BJ (cell line): ENCODE results near the gene CARD14. TPM values are rescaled to one million over a fixed set of nuclear protein-coding genes. Genes with fewer than 3 reads are reported as not detected.

Experiments
- CTCF ChIA-PET: fragments of 350-600 bp; formaldehyde crosslinking; extraction: SDS; loops from one replicate; lab custom pipeline; 2021; ENCODE audit warnings: antibody characterized with exemption, inconsistent platforms; lab: Yijun Ruan, JAX
- POLR2A ChIA-PET: fragments of 300-600 bp; sonication (Branson Sonifier 250); formaldehyde crosslinking; extraction: SDS; loops from one replicate; lab custom pipeline; 2021; ENCODE audit warnings: antibody characterized with exemption; lab: Charles Lee
- DNase-seq: peaks from one replicate; pipeline ENCODE4 v3.0.0-alpha.2; 2011; ENCODE audit warnings: low read depth
- H3K27me3 ChIP-seq: 2 replicates; pipeline ENCODE4 v1.6.0; 2011; ENCODE audit warnings: low read length; ENCODE audit not compliant: control insufficient read depth, insufficient read depth
- H3K36me3 ChIP-seq: 2 replicates; pipeline ENCODE4 v1.5.1; 2011; ENCODE audit warnings: low read length; ENCODE audit not compliant: control insufficient read depth, insufficient read depth
- H3K4me3 ChIP-seq: 2 replicates; pipeline ENCODE4 v1.5.1; 2011; ENCODE audit warnings: low read depth, mild to moderate bottlenecking, control low read depth, low read length
- CTCF ChIP-seq: IDR thresholded peaks from 2 replicates; pipeline ENCODE4 v1.5.1; 2011; ENCODE audit warnings: low read depth, mild to moderate bottlenecking, control low read depth, inconsistent platforms, low read length, moderate library complexity; ENCODE audit not compliant: insufficient read depth
- polyA plus RNA-seq: library from polyadenylated mRNA; depleted of rRNA; stranded (reverse); fragments of >200 nt; gene quantifications from 2 replicates; pipeline ENCODE4 v1.2.3, GENCODE V29; 2011

Gene CARD14
- polyA plus RNA-seq, 1 experiment: not detected

- TF ChIP-seq CTCF: no peak
- peaks cover 8% of the 10 kb centered on the region for H3K36me3 ChIP-seq
- no peaks in the 10 kb centered on the region for H3K27me3 ChIP-seq
- DNase-seq: no peak
- POLR2A ChIA-PET: no interaction called here
- CTCF ChIA-PET: no interaction called here
- H3K4me3 ChIP-seq: no peak overlapping the region
Measured at GRCh38 chr17:80223142-80223815, 53.4 kb downstream of the CARD14 start.

GRCh38 chr17:80223838-80224497 is 54.1 kb downstream of the CARD14 start:
- DNase-seq: no peak
- Histone ChIP-seq H3K27me3 (no peaks in the 10 kb centered on the region), H3K4me3 (no peak overlapping the region), H3K36me3 (peaks cover 8% of the 10 kb centered on the region)
- TF ChIP-seq CTCF: no peak
- ChIA-PET CTCF (no interaction called here), POLR2A (no interaction called here)

- CTCF ChIA-PET: interaction anchor here (2.6 kb wide), 1 partner anchor 28 kb away, joined by 9 read pairs; no protein-coding TSS in a partner anchor
- H3K4me3 ChIP-seq: no peak overlapping the region
Measured at GRCh38 chr17:80224683-80225082, 54.9 kb downstream of the CARD14 start.

GRCh38 chr17:80225230-80225629 is 55.4 kb downstream of the CARD14 start:
- no peak overlapping the region for H3K4me3 ChIP-seq
- no peak for DNase-seq
- CTCF ChIA-PET: interaction anchor here (0.6 to 2.6 kb wide), 2 partner anchors 29 to 84 kb away, joined by 3 to 9 read pairs; no protein-coding TSS in a partner anchor
- H3K36me3 ChIP-seq: peaks cover 8% of the 10 kb centered on the region
- H3K27me3 ChIP-seq: no peaks in the 10 kb centered on the region
- POLR2A ChIA-PET: no interaction called here
- TF ChIP-seq CTCF: no peak

More at GRCh38 chr17:80224683-80225082, 54.9 kb downstream of the CARD14 start:
- no peak for TF ChIP-seq CTCF
- no peak for DNase-seq
- POLR2A ChIA-PET: no interaction called here
- H3K27me3 ChIP-seq: no peaks in the 10 kb centered on the region
- peaks cover 8% of the 10 kb centered on the region for H3K36me3 ChIP-seq

GRCh38 chr17:80227156-80227555 is 57.3 kb downstream of the CARD14 start:
- Histone ChIP-seq H3K36me3 (peaks cover 10% of the 10 kb centered on the region), H3K4me3 (no peak overlapping the region), H3K27me3 (no peaks in the 10 kb centered on the region)
- TF ChIP-seq CTCF: no peak
- ChIA-PET POLR2A (no interaction called here), CTCF (interaction anchor here (0.9 to 2.6 kb wide), 5 partner anchors 11 to 126 kb away, joined by 3 to 9 read pairs (median 3); partner anchors contain the start of gene GAA)
- no peak for DNase-seq
